Stimulated activated CD4-positive, alpha-beta T cell treated with anti-CD3 and anti-CD28 coated beads, TNF-alpha, amount 100 ng/mL, for 48 hours (primary cell): ENCODE measurements around the gene KCNIP1.
A peak's percentile ranks its signal among the peaks of the same experiment; 100 is the strongest.

Experiments used
- DNase-seq, 3 donors: peaks; one replicate each; pipeline ENCODE4 v3.0.0-alpha.2; 2020; ENCODE audit warnings: low read depth in 3 of 3

Gene KCNIP1

GRCh38 chr5:170503990-170504596 lies at the start of gene KCNIP1:
Gene KCNIP1, plus strand, starts transcription at chr5:170504020.
- no peak for DNase-seq

- no peak for DNase-seq
Observed at GRCh38 chr5:170463426-170463825, 40.4 kb upstream of the KCNIP1 start.

GRCh38 chr5:170464280-170465127 lies 39.3 kb upstream of the KCNIP1 start:
- no peak for DNase-seq

- no peak for DNase-seq
Observed at GRCh38 chr5:170466553-170466952, 37.3 kb upstream of the KCNIP1 start.

GRCh38 chr5:170466988-170467707 lies 36.7 kb upstream of the KCNIP1 start:
- peak; percentile 24 to 66 (median 31) for DNase-seq

GRCh38 chr5:170468633-170469285 lies 35.1 kb upstream of the KCNIP1 start:
- no peak for DNase-seq

GRCh38 chr5:170469414-170469813 lies 34.4 kb upstream of the KCNIP1 start:
- no peak for DNase-seq

GRCh38 chr5:170470275-170470674 lies 33.5 kb upstream of the KCNIP1 start:
- DNase-seq = no peak

GRCh38 chr5:170470808-170471404 lies 32.9 kb upstream of the KCNIP1 start:
- DNase-seq = no peak

- no peak for DNase-seq
Observed at GRCh38 chr5:170471551-170472178, 32.2 kb upstream of the KCNIP1 start.

- DNase-seq = no peak
Observed at GRCh38 chr5:170473642-170474041, 30.2 kb upstream of the KCNIP1 start.

GRCh38 chr5:170474489-170475274 lies 29.1 kb upstream of the KCNIP1 start:
- no peak for DNase-seq

GRCh38 chr5:170475294-170476000 lies 28.4 kb upstream of the KCNIP1 start:
- no peak for DNase-seq

GRCh38 chr5:170476704-170477103 lies 27.1 kb upstream of the KCNIP1 start:
- DNase-seq = no peak

- DNase-seq = no peak
Observed at GRCh38 chr5:170477906-170478305, 25.9 kb upstream of the KCNIP1 start.

- no peak for DNase-seq
Observed at GRCh38 chr5:170478306-170478705, 25.5 kb upstream of the KCNIP1 start.

- no peak for DNase-seq
Observed at GRCh38 chr5:170479484-170479883, 24.3 kb upstream of the KCNIP1 start.

- no peak for DNase-seq
Observed at GRCh38 chr5:170480260-170480659, 23.6 kb upstream of the KCNIP1 start.

GRCh38 chr5:170481849-170482248 lies 22.0 kb upstream of the KCNIP1 start:
- no peak for DNase-seq

- DNase-seq = no peak
Observed at GRCh38 chr5:170482511-170482910, 21.3 kb upstream of the KCNIP1 start.
